ENCODE measurements around the gene PPP2R2B. TPM values are rescaled to one million over a fixed set of nuclear protein-coding genes. Genes with fewer than 3 reads are reported as not detected.

Gene PPP2R2B
- total RNA-seq, 4 donors from 2014 or later = 0.20 to 1.9 (median 1.3) TPM

DNA sequence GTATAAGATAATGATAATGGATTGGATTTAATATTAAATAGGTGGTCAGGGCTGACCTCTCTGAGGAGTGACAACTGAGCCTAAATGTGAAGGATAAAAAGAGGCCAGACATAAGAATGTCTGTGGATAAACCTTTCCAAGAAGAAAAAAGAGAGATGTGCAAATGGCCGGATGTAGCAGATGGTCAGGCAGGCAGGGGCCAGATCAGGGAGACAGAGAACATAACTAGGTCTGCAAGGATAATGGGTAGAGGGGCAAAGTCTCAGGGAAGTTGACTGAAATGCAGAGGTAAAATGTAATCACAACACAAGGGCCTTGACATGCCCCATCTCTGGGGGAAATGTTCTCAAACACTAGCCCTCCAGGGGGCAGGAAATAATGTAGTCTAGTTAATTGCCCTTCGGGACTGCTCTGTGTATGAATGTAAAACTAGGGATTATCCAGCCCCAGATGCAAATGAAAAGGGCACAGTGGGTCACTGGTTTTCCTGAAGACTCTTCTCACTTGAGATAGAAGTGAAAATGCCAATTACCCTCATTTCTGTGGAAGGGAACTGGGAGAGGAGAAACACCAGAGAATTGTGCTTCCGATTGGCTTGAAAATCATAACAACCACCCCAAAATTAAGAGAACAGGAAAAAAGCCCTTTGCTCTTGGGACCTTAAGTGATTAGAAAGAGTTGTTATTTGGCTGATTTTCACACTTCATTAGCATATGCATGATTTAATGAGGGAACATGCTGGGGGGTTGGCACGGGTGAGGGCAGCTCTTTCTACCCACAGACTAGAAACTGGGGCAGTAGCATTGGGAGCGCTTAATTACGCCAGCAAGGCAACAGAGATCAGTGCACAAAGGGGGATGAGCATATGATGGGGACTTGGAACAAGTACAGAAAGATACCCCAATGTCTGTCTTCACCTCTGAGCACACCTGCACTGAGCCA lies 88.6 kb downstream of the PPP2R2B start:
- no peaks in the 10 kb centered on the region for H3K27me3 ChIP-seq
- H3K27ac ChIP-seq = no peak overlapping the region
- WGBS, 2 donors (ENCODE audit: low coverage in 1 of 2) = 71 to 100% methylated on average over 1 to 6 of the region's 6 CpGs
- intact Hi-C loops (cut with DNase I; ENCODE audit: low total_unique reads) = no loop called here
- H3K4me1 ChIP-seq = no peaks in the 10 kb centered on the region
- TF ChIP-seq EP300 (IDR thresholded peaks at IDR 0.05; ENCODE audit: low read depth) = no peak
- no peak for TF ChIP-seq POLR2A (IDR thresholded peaks at IDR 0.05)
- TF ChIP-seq, protein P1, sequence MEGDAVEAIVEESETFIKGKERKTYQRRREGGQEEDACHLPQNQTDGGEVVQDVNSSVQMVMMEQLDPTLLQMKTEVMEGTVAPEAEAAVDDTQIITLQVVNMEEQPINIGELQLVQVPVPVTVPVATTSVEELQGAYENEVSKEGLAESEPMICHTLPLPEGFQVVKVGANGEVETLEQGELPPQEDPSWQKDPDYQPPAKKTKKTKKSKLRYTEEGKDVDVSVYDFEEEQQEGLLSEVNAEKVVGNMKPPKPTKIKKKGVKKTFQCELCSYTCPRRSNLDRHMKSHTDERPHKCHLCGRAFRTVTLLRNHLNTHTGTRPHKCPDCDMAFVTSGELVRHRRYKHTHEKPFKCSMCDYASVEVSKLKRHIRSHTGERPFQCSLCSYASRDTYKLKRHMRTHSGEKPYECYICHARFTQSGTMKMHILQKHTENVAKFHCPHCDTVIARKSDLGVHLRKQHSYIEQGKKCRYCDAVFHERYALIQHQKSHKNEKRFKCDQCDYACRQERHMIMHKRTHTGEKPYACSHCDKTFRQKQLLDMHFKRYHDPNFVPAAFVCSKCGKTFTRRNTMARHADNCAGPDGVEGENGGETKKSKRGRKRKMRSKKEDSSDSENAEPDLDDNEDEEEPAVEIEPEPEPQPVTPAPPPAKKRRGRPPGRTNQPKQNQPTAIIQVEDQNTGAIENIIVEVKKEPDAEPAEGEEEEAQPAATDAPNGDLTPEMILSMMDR (IDR thresholded peaks at IDR 0.05) = no peak
- TF ChIP-seq POLR2AphosphoS5 (IDR thresholded peaks at IDR 0.05) = no peak
- no peaks in the 10 kb centered on the region for H3K36me3 ChIP-seq
- H3K9me3 ChIP-seq = no peaks in the 10 kb centered on the region
- DNase-seq = no peak
- no peak overlapping the region for H3K4me3 ChIP-seq
- in situ Hi-C loops (cut with MboI; ENCODE audit: low pct_ligation_motif_present in 1 of 4, low pct_unique_long_range_greater_than_20kb in 1 of 4, low sequenced_read_pairs in 3 of 4) = no loop called here

DNA sequence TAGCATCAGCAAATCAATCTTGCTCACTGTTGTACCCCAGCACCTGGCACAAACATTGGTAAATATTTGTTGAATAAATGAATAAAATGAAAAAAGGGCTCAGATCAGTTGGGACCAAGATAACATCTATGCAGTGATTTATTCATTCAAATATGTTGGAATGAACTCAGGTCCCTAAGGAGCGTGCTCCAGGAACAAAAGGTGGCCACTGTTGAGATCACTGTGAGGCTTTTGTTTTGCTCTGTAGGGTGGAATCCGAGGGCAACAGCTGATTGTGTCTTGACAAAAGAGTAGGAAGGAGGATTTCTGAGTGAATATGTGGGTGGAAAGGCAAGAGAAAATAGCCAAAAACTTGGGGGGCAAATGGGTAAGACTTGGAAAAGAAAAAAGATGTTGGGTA lies 89.7 kb downstream of the PPP2R2B start:
- H3K9me3 ChIP-seq = no peaks in the 10 kb centered on the region
- H3K36me3 ChIP-seq = no peaks in the 10 kb centered on the region
- H3K27ac ChIP-seq = no peak overlapping the region
- TF ChIP-seq POLR2AphosphoS5 (IDR thresholded peaks at IDR 0.05) (no peak), EP300 (IDR thresholded peaks at IDR 0.05; ENCODE audit: low read depth) (no peak), POLR2A (IDR thresholded peaks at IDR 0.05) (no peak)
- TF ChIP-seq, protein P1 (IDR thresholded peaks at IDR 0.05) = no peak
- intact Hi-C loops (cut with DNase I; ENCODE audit: low total_unique reads) (no loop called here), in situ Hi-C loops (cut with MboI; ENCODE audit: low pct_ligation_motif_present in 1 of 4, low pct_unique_long_range_greater_than_20kb in 1 of 4, low sequenced_read_pairs in 3 of 4) (no loop called here)
- no peaks in the 10 kb centered on the region for H3K4me1 ChIP-seq
- H3K4me3 ChIP-seq = no peak overlapping the region
- no peak for DNase-seq
- 48 to 60% methylated on average over 1 to 2 of the region's 2 CpGs for WGBS, 2 donors (ENCODE audit: low coverage in 1 of 2)
- no peaks in the 10 kb centered on the region for H3K27me3 ChIP-seq

DNA sequence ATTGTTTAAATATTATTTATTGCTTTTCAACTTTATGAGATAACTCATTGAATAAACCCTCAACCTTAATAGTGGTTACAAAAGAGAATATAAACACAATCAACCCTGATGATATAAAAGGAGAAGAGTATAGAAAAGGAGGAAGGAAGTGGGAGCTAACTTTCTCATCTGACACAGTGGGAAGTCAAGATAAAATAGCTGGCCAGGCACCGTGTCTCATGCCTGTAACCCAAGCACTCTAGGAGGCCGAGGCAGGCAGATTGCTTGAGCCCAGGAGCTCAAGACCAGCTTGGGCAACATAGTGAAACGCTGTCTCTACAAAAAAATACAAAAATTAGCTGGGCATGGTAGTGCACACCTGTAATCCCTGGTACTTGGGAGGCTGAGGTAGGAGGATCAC lies 93.5 kb downstream of the PPP2R2B start:
- 39 to 61% methylated on average over 3 of the region's 3 CpGs for WGBS, 2 donors (ENCODE audit: low coverage in 1 of 2)
- in situ Hi-C loops (cut with MboI; ENCODE audit: low pct_ligation_motif_present in 1 of 4, low pct_unique_long_range_greater_than_20kb in 1 of 4, low sequenced_read_pairs in 3 of 4) = no loop called here
- Histone ChIP-seq H3K27me3 (no peaks in the 10 kb centered on the region), H3K4me1 (no peaks in the 10 kb centered on the region), H3K27ac (no peak overlapping the region), H3K4me3 (no peak overlapping the region), H3K36me3 (no peaks in the 10 kb centered on the region), H3K9me3 (no peaks in the 10 kb centered on the region)
- DNase-seq = no peak
- intact Hi-C loops (cut with DNase I; ENCODE audit: low total_unique reads) = no loop called here
- TF ChIP-seq POLR2AphosphoS5 (IDR thresholded peaks at IDR 0.05) (no peak), EP300 (IDR thresholded peaks at IDR 0.05; ENCODE audit: low read depth) (no peak), POLR2A (IDR thresholded peaks at IDR 0.05) (no peak)
- TF ChIP-seq, protein P1 (IDR thresholded peaks at IDR 0.05) = no peak

DNA sequence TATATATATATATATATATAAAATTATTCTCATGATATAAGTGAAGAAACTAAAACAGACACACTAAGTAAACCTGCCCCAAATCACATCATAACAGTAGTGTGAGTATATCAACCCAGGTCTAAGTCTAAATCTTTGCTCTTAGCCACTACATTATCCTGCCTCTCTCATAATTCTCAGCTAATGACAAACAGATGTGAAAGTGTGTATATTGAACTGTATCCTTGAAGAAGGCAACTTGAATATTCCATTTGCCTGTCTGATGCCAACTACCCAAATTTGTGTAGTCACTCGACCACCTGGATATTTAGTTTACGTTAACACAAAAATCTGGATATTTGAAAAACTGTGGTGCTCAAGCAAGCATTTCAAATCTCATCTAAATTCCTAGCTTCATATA lies 97.4 kb downstream of the PPP2R2B start:
- intact Hi-C loops (cut with DNase I; ENCODE audit: low total_unique reads) (no loop called here), in situ Hi-C loops (cut with MboI; ENCODE audit: low pct_ligation_motif_present in 1 of 4, low pct_unique_long_range_greater_than_20kb in 1 of 4, low sequenced_read_pairs in 3 of 4) (no loop called here)
- H3K27ac ChIP-seq = no peak overlapping the region
- H3K4me1 ChIP-seq = no peaks in the 10 kb centered on the region
- no peak overlapping the region for H3K4me3 ChIP-seq
- TF ChIP-seq POLR2AphosphoS5 (IDR thresholded peaks at IDR 0.05) (no peak), EP300 (IDR thresholded peaks at IDR 0.05; ENCODE audit: low read depth) (no peak), POLR2A (IDR thresholded peaks at IDR 0.05) (no peak)
- TF ChIP-seq, protein P1 (IDR thresholded peaks at IDR 0.05) = no peak
- H3K27me3 ChIP-seq = no peaks in the 10 kb centered on the region
- 82 to 83% methylated on average over 2 of the region's 2 CpGs for WGBS, 2 donors (ENCODE audit: low coverage in 1 of 2)
- H3K36me3 ChIP-seq = no peaks in the 10 kb centered on the region
- DNase-seq = no peak
- no peaks in the 10 kb centered on the region for H3K9me3 ChIP-seq

All from transverse colon (tissue), 4 donors.